Measurements from ENCODE around the gene TMIGD2. TPM values are rescaled to one million over a fixed set of nuclear protein-coding genes. Genes with fewer than 3 reads are reported as not detected.
"Not testable (repeated sequence)": the region's sequence is repeated elsewhere in the genome, so short reads cannot be mapped to it uniquely, and the experiment has no call there.

TMIGD2 gene
- total RNA-seq, 1 experiment from 2014 or later: 0.94 TPM

DNA sequence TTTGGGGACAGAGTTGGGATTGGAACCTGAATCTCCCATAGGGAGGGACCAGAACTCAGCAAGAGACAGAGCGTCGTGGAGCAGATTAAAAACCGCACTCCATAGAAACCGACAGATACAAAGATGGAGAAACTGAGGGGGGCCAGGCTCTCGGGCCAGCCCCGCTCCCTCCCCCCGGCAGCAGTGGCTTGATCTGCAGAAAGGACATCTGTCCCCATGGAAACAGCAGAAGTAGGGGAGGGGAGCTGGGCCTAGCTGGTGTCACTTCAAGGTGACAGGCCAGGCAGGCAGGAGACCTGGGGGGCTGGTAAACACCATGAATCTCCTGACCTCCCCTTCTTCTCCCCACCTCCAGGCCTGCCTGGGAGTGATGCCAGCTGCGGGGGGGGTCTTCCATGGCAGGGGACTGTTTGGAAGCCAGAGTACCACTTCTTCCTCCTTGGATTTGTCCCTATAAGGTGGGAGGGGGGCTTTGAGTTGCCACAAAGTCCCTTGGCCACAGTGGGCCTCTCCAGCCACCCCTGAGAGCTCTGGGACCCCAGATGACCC is 10.9 kb downstream of the TMIGD2 start:
- Mint-ChIP-seq H3K27ac (no peak overlapping the region), H3K36me3 (no peaks in the 10 kb centered on the region), H3K27me3 (ENCODE audit: low read depth) (peaks cover 14% of the 10 kb centered on the region), H3K4me1 (peaks cover 8% of the 10 kb centered on the region; the same call in 1 of the 2 replicates), H3K9me3 (no peaks in the 10 kb centered on the region), H3K4me3 (no peak overlapping the region)
- TF ChIP-seq RORB (CRISPR knock-in tag; IDR thresholded peaks at IDR 0.05): no peak
- TF ChIP-seq, protein P1, sequence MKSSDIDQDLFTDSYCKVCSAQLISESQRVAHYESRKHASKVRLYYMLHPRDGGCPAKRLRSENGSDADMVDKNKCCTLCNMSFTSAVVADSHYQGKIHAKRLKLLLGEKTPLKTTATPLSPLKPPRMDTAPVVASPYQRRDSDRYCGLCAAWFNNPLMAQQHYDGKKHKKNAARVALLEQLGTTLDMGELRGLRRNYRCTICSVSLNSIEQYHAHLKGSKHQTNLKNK (CRISPR knock-in tag; IDR thresholded peaks at IDR 0.05): no peak
- no peak for TF ChIP-seq ESRRA (CRISPR knock-in tag; IDR thresholded peaks at IDR 0.05; ENCODE audit: borderline replicate concordance)
- TF ChIP-seq, protein P2, sequence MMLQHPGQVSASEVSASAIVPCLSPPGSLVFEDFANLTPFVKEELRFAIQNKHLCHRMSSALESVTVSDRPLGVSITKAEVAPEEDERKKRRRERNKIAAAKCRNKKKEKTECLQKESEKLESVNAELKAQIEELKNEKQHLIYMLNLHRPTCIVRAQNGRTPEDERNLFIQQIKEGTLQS (CRISPR knock-in tag; conservative IDR thresholded peaks at IDR 0.05): no peak
- TF ChIP-seq, protein P3, sequence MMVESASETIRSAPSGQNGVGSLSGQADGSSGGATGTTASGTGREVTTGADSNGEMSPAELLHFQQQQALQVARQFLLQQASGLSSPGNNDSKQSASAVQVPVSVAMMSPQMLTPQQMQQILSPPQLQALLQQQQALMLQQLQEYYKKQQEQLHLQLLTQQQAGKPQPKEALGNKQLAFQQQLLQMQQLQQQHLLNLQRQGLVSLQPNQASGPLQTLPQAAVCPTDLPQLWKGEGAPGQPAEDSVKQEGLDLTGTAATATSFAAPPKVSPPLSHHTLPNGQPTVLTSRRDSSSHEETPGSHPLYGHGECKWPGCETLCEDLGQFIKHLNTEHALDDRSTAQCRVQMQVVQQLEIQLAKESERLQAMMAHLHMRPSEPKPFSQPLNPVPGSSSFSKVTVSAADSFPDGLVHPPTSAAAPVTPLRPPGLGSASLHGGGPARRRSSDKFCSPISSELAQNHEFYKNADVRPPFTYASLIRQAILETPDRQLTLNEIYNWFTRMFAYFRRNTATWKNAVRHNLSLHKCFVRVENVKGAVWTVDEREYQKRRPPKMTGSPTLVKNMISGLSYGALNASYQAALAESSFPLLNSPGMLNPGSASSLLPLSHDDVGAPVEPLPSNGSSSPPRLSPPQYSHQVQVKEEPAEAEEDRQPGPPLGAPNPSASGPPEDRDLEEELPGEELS (CRISPR knock-in tag; IDR thresholded peaks at IDR 0.05): no peak
- no peak for TF ChIP-seq NR2C2 (CRISPR knock-in tag; IDR thresholded peaks at IDR 0.05)
- no peak for TF ChIP-seq CREB1 (CRISPR knock-in tag; IDR thresholded peaks at IDR 0.05)
- TF ChIP-seq EMX1 (CRISPR knock-in tag; IDR thresholded peaks at IDR 0.05): no peak
- TF ChIP-seq, protein P4, sequence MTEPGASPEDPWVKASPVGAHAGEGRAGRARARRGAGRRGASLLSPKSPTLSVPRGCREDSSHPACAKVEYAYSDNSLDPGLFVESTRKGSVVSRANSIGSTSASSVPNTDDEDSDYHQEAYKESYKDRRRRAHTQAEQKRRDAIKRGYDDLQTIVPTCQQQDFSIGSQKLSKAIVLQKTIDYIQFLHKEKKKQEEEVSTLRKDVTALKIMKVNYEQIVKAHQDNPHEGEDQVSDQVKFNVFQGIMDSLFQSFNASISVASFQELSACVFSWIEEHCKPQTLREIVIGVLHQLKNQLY (CRISPR knock-in tag; IDR thresholded peaks at IDR 0.05): no peak
- TF ChIP-seq RELA (CRISPR knock-in tag; IDR thresholded peaks at IDR 0.05; ENCODE audit: borderline replicate concordance): no peak
- TF ChIP-seq, protein P5, sequence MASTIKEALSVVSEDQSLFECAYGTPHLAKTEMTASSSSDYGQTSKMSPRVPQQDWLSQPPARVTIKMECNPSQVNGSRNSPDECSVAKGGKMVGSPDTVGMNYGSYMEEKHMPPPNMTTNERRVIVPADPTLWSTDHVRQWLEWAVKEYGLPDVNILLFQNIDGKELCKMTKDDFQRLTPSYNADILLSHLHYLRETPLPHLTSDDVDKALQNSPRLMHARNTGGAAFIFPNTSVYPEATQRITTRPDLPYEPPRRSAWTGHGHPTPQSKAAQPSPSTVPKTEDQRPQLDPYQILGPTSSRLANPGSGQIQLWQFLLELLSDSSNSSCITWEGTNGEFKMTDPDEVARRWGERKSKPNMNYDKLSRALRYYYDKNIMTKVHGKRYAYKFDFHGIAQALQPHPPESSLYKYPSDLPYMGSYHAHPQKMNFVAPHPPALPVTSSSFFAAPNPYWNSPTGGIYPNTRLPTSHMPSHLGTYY (CRISPR knock-in tag; IDR thresholded peaks at IDR 0.05): no peak
- TF ChIP-seq SMAD3 (CRISPR knock-in tag; IDR thresholded peaks at IDR 0.05; ENCODE audit: borderline replicate concordance): no peak
- no peak for TF ChIP-seq GTF2I (CRISPR knock-in tag; conservative IDR thresholded peaks at IDR 0.05)
- POLR2A ChIA-PET: no interaction called here
- CTCF ChIA-PET: interaction anchor here (1.1 kb wide), 1 partner anchor 24 kb away, joined by 5 read pairs; no protein-coding TSS in a partner anchor
- ATAC-seq (no peak), DNase-seq (ENCODE audit: low spot score) (no peak)

DNA sequence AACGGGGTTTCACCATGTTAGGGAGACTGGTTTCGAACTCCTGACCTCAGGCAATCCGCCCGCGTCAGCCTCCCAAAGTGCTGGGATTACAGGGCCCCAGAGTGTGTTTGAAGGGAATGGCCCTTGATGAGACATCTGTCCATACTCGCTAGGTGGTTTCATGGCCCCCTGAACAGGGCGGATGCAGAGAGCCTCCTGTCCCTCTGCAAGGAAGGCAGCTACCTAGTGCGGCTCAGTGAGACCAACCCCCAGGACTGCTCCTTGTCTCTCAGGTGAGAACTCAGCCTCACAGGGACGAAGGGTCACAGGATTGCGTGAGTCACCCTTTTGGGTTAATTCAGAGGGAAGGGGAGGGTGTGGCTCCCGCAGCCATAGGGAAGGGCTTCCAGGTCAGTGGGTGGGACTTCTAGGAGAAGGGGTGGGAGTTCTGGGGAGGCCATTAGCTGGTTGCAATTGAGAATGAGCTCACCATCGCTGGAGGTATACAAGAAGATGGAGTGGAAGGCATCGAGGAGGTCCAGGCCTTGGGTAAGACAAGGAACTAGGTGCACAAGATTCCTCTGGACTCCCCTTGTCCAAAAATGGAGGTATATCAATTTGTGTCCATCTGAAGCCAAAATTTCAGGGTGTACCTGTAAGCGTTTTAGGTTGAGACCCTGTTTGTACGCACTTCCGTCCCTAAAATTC is 14.0 kb downstream of the TMIGD2 start:
- Mint-ChIP-seq H3K4me3 (no peak overlapping the region), H3K4me1 (peaks cover 7% of the 10 kb centered on the region; the same call in 1 of the 2 replicates), H3K27me3 (ENCODE audit: low read depth) (peaks cover 21% of the 10 kb centered on the region), H3K9me3 (no peaks in the 10 kb centered on the region), H3K27ac (0 out of 2 replicates have a peak overlapping the region, but pooled peaks have one; percentile 74), H3K36me3 (no peaks in the 10 kb centered on the region)
- ChIA-PET CTCF (interaction anchor here (0.6 to 3.9 kb wide), 3 partner anchors 21 to 97 kb away, joined by 3 to 11 read pairs (median 4); no protein-coding TSS in a partner anchor), POLR2A (no interaction called here)
- TF ChIP-seq RELA (CRISPR knock-in tag; IDR thresholded peaks at IDR 0.05; ENCODE audit: borderline replicate concordance) (no peak), FOXJ3 (CRISPR knock-in tag; IDR thresholded peaks at IDR 0.05; ENCODE audit: borderline replicate concordance) (no peak), TCF7 (CRISPR knock-in tag; IDR thresholded peaks at IDR 0.05; ENCODE audit: low read depth) (no peak)
- TF ChIP-seq, protein P6, sequence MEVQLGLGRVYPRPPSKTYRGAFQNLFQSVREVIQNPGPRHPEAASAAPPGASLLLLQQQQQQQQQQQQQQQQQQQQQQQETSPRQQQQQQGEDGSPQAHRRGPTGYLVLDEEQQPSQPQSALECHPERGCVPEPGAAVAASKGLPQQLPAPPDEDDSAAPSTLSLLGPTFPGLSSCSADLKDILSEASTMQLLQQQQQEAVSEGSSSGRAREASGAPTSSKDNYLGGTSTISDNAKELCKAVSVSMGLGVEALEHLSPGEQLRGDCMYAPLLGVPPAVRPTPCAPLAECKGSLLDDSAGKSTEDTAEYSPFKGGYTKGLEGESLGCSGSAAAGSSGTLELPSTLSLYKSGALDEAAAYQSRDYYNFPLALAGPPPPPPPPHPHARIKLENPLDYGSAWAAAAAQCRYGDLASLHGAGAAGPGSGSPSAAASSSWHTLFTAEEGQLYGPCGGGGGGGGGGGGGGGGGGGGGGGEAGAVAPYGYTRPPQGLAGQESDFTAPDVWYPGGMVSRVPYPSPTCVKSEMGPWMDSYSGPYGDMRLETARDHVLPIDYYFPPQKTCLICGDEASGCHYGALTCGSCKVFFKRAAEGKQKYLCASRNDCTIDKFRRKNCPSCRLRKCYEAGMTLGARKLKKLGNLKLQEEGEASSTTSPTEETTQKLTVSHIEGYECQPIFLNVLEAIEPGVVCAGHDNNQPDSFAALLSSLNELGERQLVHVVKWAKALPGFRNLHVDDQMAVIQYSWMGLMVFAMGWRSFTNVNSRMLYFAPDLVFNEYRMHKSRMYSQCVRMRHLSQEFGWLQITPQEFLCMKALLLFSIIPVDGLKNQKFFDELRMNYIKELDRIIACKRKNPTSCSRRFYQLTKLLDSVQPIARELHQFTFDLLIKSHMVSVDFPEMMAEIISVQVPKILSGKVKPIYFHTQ (CRISPR knock-in tag; IDR thresholded peaks at IDR 0.05): no peak
- TF ChIP-seq, protein P5 (CRISPR knock-in tag; IDR thresholded peaks at IDR 0.05): no peak
- ATAC-seq (peak; percentile 8; the same call in 1 of the 2 replicates), DNase-seq (ENCODE audit: low spot score) (no peak)

DNA sequence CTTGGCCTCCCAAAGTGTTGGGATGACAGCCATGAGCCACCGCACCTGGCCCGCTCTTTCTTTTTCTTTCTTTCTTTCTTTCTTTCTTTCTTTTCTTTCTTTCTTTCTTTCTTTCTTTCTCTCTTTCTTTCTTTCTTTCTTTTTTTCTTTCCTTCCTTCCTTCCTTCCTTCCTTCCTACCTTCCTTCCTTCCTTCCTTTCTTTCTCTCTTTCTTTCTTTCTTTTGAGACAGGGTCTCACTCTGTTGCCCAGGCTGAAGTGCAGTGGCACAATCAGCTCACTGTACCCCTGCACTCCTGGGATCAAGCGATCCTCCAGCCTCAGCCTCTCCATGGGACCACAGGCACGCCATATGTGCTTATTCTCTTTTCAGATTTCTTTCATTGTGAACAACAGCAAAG is 16.0 kb downstream of the TMIGD2 start:
- CTCF ChIA-PET: interaction anchor here (1.0 to 3.9 kb wide), 2 partner anchors 19 to 56 kb away, joined by 4 to 11 read pairs; no protein-coding TSS in a partner anchor
- H3K36me3 Mint-ChIP-seq; H3K4me3 Mint-ChIP-seq; H3K27ac Mint-ChIP-seq; H3K4me1 Mint-ChIP-seq; H3K9me3 Mint-ChIP-seq; DNase-seq (ENCODE audit: low spot score); ATAC-seq; POLR2A ChIA-PET: not testable (repeated sequence)
- peaks cover 40% of the 10 kb centered on the region for H3K27me3 Mint-ChIP-seq (ENCODE audit: low read depth)
